CD4-positive, alpha-beta T cell treated with Interleukin-4 for 1 hour (primary cell): ENCODE data around the gene NPLOC4.
A peak's percentile ranks its signal among the peaks of the same experiment; 100 is the strongest.

Experiments used
- DNase-seq, 2 donors: peaks; one replicate each; pipeline ENCODE4 v3.0.0-alpha.2; 2020 to 2022

The NPLOC4 gene

DNA sequence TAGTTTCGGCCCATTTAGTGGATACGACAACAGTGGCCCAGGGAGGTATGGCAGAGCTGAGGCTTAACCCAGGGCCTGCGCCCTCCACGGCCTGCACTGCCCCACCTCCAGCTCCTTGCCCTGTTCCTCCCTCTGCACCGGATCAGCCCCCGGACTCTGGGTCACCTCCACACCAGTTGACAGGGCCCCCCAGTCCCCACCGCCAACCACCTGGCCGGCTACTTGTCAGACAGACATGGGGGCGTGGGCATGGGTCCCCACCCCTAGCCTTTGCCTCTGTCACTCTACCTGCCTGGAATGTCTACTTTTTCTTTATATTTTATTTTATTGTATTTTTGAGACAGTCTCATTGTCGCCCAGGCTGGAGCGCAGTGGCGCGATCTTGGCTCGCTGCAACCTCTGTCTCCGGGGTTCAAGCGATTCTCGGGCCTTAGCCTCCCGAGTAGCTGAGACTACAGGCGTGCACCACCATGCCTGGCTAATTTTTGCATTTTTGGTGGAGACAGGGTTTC is 121.3 kb downstream of the NPLOC4 start:
- DNase-seq = no peak

DNA sequence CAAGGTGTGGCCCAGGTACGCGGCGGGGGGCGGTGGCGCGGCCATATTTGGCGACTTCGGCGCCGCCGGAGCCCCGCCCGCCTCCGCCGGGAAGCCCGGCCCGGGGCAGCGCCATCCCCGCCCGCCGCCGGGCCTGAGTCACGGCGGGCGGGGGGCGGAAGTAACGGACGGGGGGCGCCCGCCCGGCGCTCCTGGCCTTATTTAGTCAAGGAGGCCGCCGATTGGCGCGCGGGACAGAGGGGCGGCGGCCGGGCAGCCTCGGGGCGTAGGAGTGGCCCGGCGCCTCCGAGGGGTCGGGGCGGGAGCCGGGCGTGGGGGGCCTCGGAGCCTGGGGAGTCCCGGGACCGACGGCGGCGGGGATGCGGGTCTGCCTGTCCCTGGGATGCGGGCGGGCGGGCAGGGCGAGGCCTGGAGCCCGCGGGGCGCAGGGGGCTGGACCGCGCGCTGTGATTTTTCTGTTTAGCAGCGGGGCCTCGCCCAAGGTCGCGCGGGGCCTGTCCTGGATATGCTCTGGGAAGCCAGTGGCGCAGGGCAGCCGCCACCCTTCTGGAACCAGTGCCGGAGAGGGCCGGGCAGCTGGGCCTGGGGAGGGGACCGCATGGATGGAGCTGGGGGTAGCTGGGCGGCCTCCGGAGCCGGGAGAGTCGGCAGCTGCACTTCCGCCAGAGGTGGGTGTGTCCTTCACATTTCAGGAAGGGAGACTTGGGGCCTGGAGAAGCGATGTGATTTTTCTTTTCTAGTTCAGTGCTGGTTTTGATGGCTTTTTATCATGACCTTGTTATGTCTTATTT is 122.0 kb downstream of the NPLOC4 start:
- peak; percentile 67 to 74 for DNase-seq

DNA sequence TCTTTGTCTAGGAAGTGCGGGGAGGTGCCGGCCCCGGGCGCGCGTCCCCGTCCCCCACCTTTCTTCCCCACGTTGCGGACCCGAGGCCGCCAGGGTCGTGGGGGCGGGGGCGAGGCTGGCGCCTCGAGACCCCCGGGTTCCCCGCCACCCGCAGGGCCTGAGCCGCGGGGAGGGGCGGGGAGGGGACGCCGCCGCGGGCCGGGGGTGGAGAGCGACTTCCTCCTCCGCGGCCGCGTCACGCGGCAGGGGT is 122.5 kb downstream of the NPLOC4 start:
- no peak for DNase-seq

DNA sequence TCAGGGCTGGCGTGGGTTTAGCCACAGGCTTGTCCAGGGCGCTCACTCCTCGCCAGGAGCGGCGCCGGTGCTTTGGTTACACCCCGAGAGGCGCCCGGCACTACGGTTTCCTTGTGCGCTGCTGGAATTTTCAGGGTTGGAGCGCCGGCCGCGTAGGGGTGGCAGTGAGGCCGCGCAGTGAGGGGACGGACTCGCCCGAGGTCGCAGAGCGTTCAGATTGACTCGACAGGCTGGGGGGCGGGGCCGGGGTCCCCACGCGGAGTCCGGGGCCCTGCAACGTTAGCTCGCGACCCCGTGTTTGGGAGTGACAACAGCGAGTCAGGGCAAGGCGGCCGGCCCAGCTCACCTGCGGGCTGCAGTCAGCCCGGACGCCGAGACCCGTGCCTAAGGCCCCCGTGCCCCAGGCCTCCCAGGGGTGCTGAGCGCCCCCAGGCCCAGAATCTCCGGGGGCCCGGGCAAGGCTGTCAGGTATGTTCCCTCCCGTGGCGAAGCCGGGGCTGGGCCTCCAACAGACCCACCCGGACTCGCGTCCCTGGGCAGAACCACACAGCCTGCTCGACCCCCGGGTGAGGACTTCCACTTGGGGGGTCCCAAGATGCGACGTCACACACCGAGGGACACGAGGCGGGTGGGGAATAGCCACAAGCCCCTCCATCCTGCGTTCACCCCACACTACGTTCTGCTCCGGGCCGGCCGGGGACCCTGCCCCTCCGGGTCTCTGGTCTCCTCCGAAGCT is 123.0 kb downstream of the NPLOC4 start:
- peak in 1 of 2 donors; percentile 25 for DNase-seq

DNA sequence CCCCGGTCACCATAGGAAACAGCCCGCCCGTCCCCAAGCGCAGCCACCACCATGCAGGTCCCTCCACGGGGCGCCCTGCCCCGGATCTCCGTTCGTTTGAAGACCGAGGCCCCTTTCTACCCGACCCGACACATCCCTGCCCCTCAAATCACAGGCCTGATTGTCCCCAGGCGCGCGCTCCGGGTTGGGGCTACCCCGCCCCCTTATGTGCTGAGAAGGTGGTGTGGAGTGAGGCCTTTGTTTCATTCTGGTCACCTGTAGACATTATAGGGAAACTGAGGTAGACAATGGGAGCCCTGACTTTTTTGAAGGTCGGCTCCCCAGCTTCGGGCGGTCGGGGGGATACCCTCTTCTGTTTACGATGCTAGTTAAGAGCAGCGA is 123.5 kb downstream of the NPLOC4 start:
- peak; percentile 60 to 64 for DNase-seq

DNA sequence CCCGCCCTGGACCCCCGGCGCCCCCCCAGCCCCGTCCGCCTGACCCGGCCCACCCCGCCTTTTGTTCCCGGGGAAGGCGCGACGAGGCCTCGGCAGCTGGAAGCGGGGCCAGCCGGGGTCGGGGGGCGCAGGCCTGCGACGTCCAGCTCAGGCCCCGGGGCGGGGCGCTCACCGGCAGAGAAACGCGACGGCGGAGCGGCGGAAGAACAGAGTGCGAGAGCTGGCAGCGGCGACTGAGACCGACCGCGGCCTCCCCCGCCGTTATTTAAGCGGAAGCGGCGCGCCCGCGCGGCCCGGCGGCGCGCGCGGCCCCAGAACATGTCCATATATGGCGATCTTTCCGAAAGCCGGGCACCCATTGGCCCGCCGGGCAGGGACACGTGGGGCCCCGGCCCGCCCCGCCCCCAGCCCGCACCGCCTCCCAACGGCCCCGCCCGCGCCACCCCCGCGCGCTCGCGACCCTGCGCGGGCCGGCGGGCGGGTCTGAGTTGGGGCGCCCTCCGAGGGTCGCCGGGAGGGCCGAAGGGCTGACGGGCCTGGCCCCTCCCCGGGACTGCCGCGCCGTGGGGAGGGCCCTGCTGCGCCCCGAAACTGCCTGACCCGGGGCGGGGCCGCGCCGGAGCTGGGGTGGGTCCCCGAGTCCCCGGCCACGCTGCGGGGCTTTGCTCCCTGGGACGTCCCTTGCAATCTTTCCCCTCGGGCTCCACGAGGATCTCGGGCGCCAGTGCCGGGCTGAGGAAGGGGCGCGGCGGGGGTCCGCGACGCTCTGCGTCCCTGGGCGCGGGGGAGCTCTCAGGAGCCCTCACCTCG is 124.1 kb downstream of the NPLOC4 start, which contains the start of gene ACTG1:
ACTG1 (minus strand) TSS at position 238 of the 810 bp plus-strand sequence. CDS start 445 bp downstream, outside the sequence.
- DNase-seq = peak; percentile 94 to 95

DNA sequence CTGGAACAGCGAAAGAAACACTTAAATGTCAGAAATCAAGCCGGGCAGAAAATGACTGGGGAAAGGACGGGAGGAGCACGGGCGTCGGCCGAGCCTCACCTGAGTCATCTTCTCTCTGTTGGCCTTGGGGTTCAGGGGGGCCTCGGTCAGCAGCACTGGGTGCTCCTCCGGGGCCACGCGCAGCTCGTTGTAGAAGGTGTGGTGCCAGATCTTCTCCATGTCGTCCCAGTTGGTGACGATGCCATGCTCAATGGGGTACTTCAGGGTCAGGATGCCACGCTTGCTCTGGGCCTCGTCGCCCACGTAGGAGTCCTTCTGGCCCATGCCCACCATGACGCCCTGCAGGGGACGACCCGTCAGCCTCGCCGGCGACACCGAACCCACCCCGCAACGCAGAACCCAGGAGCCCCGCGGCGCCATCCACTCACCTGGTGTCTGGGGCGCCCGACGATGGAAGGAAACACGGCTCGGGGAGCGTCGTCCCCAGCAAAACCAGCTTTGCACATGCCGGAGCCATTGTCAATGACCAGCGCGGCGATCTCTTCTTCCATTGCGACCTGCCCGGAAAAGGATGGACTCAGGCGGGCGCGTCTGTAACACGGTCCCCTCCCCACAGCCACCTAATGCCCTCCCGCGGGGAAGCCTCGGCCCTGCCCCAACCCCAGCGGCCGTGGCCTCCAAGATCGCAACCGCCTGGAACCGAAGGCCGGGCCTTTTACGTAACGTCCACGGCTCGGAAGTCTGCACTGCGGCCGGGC is 124.9 kb downstream of the NPLOC4 start:
- no peak for DNase-seq

DNA sequence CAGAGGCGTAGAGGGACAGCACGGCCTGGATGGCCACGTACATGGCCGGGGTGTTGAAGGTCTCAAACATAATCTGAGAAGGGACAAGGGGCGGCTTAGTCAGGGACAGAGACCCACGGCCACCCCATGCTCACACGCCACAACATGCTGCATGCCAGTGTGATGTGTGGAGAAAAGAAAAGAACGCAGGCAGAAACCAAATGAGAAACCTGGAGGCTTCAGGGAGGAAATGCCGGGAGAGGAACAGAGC is 125.4 kb downstream of the NPLOC4 start:
- DNase-seq = peak in 1 of 2 donors; percentile 27

DNA sequence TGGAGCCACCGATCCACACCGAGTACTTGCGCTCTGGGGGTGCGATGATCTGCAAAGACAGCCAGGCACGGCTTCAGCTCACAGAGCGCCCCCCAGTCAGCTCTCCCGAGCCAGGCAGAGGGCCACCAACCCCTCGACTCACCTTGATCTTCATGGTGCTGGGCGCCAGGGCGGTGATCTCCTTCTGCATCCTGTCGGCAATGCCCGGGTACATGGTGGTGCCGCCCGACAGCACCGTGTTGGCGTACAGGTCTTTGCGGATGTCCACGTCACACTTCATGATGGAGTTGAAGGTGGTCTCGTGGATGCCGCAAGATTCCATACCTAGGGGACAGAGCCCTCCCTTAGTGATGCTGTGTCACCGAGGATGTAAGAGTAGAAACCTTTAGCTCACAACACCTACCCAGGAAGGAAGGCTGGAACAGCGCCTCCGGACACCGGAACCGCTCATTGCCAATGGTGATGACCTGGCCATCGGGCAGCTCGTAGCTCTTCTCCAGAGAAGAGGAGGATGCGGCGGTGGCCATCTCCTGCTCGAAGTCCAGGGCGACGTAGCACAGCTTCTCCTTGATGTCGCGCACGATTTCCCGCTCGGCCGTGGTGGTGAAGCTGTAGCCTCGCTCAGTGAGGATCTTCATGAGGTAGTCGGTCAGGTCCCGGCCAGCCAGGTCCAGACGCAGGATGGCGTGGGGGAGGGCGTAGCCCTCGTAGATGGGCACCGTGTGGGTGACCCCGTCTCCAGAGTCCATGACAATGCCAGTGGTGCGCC is 125.9 kb downstream of the NPLOC4 start:
- DNase-seq = peak in 1 of 2 donors; percentile 48

DNA sequence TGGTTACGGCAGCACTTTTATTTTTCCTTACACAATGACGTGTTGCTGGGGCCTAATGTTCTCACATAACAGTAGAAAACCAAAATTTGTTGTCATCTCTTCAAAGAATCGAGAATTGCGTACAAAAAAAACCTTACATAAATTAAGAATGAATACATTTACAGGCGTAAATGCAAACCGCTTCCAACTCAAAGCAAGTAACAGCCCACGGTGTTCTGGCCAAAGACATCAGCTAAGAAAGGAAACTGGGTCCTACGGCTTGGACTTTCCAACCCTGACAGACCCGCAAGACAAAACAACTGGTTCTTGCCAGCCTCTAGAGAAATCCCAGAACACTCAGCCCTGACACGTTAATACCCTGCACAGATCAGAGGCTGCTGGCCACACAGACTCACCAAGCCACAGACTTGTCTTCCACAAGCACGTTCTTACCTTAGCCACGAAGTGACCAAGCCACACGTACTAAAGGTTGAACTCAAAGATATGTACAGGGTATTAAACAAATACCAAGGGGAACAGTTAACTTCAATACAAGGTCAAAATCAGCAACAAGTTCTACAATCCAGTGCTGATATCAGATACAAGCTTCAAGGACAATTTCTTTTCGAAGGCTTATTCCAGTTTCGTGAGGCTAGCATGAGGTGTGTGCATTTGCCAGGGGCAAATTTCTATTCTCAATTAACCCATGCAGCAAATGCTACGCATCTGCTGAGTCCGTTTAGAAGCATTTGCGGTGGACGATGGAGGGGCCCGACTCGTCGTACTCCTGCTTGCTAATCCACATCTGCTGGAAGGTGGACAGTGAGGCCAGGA is 126.7 kb downstream of the NPLOC4 start:
- DNase-seq = no peak

DNA sequence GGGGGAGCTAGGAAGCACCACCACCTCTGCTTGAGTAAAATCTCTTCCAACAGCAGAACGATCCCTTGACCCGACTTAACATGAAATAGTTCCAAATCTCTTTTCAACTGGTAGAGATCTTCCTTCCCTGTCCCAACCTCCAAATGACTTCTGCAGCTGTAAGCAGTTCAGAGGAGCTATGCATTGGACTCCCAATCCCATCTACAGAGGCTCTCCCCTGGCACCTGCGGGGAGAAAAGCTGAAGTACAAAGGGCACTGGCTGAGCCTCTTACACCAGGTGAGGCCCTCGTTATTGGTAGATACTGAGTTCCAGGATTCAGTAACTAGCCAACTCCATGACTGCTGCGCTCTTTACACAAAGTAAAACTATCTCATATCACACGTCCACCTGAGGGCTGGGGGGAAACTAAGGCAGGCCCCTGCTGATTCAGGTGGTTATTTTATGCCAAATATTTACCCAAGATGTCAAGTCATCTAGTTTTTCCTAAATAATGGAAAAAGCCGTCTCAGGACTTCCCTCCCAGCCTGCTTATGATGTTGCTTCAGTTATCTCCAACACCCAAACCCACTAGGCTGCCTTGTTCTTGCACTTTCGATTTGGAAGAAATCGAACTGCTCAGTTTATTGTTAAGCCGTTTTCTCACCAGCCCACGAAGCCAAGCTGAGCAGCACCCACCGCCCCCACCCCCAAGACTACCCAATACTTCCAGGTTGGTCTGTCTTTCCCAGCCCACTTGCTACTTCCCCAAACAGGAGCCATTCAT is 127.5 kb downstream of the NPLOC4 start:
- DNase-seq = peak; percentile 38 to 62

DNA sequence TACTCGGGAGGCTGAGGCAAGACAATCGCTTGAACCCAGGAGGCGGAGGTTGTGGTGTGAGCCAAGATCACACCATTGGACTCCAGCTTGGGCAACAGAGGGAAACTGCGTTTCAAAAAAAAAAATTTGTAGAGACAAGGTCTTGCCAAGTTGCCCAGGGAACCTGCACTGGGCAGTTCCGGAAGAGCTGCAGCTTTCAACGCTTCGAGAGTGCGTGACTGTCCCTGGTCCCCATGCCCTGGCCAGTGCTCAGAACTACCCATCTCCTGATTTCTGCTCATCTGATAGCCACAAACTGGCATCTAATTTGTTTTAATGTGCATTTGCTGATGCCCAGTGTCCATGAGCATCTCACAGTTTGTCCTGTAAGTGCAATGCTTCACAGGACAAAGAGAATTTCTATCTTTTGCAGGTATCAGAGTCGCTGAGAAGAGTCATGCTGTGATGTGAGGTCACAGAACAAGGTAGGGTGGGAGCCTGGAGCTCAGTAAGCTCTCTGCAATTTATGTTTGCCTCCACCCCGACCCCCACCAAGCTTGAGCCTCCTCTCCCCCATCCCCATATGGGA is 128.2 kb downstream of the NPLOC4 start:
- no peak for DNase-seq
